H9 (cell line): ENCODE measurements around the gene RUNX2. TPM values are rescaled to one million over a fixed set of nuclear protein-coding genes. Genes with fewer than 3 reads are reported as not detected.

Experiments used
- DNase-seq: peaks from one replicate; pipeline ENCODE4 v3.0.0-alpha.2; 2017
- H2AFZ ChIP-seq: one replicate; pipeline ENCODE4 v1.6.1; 2013; ENCODE audit warnings: mild to moderate bottlenecking, low read length, control low read depth, moderate library complexity
- H2AK5ac ChIP-seq: 2 replicates; pipeline ENCODE4 v1.6.1; 2013; ENCODE audit warnings: low read length, control low read depth, mixed read lengths; ENCODE audit not compliant: insufficient read length
- H2BK120ac ChIP-seq: one replicate; pipeline ENCODE4 v1.6.1; 2013; ENCODE audit warnings: low read depth, mild to moderate bottlenecking, low read length, control low read depth, inconsistent platforms; ENCODE audit not compliant: poor library complexity, severe bottlenecking
- H2BK12ac ChIP-seq: 2 replicates; pipeline ENCODE4 v1.6.1; 2013; ENCODE audit warnings: low read length, control low read depth, mixed read lengths, low read depth; ENCODE audit not compliant: insufficient read length
- H2BK15ac ChIP-seq: 2 replicates; pipeline ENCODE4 v1.6.1; 2013; ENCODE audit warnings: low read depth, low read length, control low read depth
- H2BK20ac ChIP-seq: one replicate; pipeline ENCODE4 v1.6.1; 2013; ENCODE audit warnings: low read depth, mild to moderate bottlenecking, low read length, control low read depth, inconsistent platforms; ENCODE audit not compliant: poor library complexity, severe bottlenecking
- H2BK5ac ChIP-seq: 2 replicates; pipeline ENCODE4 v1.6.1; 2013; ENCODE audit warnings: low read length, control low read depth, mixed read lengths; ENCODE audit not compliant: insufficient read length
- H3K14ac ChIP-seq: 2 replicates; pipeline ENCODE4 v1.6.1; 2013; ENCODE audit warnings: low read length, control low read depth; ENCODE audit not compliant: insufficient read depth
- H3K18ac ChIP-seq: 2 replicates; pipeline ENCODE4 v1.6.1; 2013; ENCODE audit warnings: low read depth, mild to moderate bottlenecking, mixed read lengths, low read length, control low read depth; ENCODE audit not compliant: insufficient read length
- H3K23ac ChIP-seq: 2 replicates; pipeline ENCODE4 v1.6.1; 2013; ENCODE audit warnings: low read length, control low read depth, mixed read lengths, low read depth; ENCODE audit not compliant: insufficient read length
- H3K23me2 ChIP-seq: 2 replicates; pipeline ENCODE4 v1.6.1; 2013; ENCODE audit warnings: low read depth, mild to moderate bottlenecking, mixed read lengths, low read length, control low read depth; ENCODE audit not compliant: insufficient read length, poor library complexity, severe bottlenecking
- H3K27ac ChIP-seq: 2 replicates; pipeline ENCODE4 v1.5.1; 2013; ENCODE audit warnings: low read length, control low read depth, mixed read lengths, low read depth; ENCODE audit not compliant: insufficient read length
- H3K27me3 ChIP-seq: 2 replicates; pipeline ENCODE4 v1.6.1; 2013; ENCODE audit warnings: low read length, control low read depth, inconsistent platforms; ENCODE audit not compliant: insufficient read depth
- H3K4ac ChIP-seq: 2 replicates; pipeline ENCODE4 v1.6.1; 2013; ENCODE audit warnings: low read depth, mild to moderate bottlenecking, control low read depth, inconsistent platforms, low read length, moderate library complexity
- H3K4me1 ChIP-seq: 2 replicates; pipeline ENCODE4 v1.6.1; 2013; ENCODE audit warnings: low read length, control low read depth, inconsistent platforms; ENCODE audit not compliant: insufficient read depth
- H3K4me2 ChIP-seq: 2 replicates; pipeline ENCODE4 v1.6.1; 2013; ENCODE audit warnings: low read length, control low read depth, mixed read lengths; ENCODE audit not compliant: insufficient read length, insufficient read depth
- H3K56ac ChIP-seq: 2 replicates; pipeline ENCODE4 v1.6.1; 2013; ENCODE audit warnings: low read depth, mild to moderate bottlenecking, mixed read lengths, low read length, control low read depth; ENCODE audit not compliant: insufficient read length
- H3K79me1 ChIP-seq: 2 replicates; pipeline ENCODE4 v1.6.1; 2013; ENCODE audit warnings: low read depth, mild to moderate bottlenecking, moderate library complexity, low read length, control low read depth, inconsistent platforms; ENCODE audit not compliant: insufficient read depth, poor library complexity, severe bottlenecking
- H3K79me2 ChIP-seq: 2 replicates; pipeline ENCODE4 v1.6.1; 2013; ENCODE audit warnings: low read length, control low read depth, inconsistent platforms; ENCODE audit not compliant: insufficient read depth
- H3K9ac ChIP-seq: 2 replicates; pipeline ENCODE4 v1.6.1; 2013; ENCODE audit warnings: low read length, control low read depth, mixed read lengths; ENCODE audit not compliant: insufficient read length; ENCODE audit errors: extremely low read depth
- H3K9me3 ChIP-seq: one replicate; pipeline ENCODE4 v1.6.1; 2013; ENCODE audit warnings: low read depth, low read length, inconsistent platforms; ENCODE audit not compliant: control insufficient read depth
- H3T11ph ChIP-seq: one replicate; pipeline ENCODE4 v1.6.1; 2013; ENCODE audit warnings: mild to moderate bottlenecking, low read length, control low read depth, inconsistent platforms
- H4K20me1 ChIP-seq: one replicate; pipeline ENCODE4 v1.6.1; 2013; ENCODE audit not compliant: control insufficient read depth, insufficient read length, insufficient read depth
- H4K5ac ChIP-seq: 2 replicates; pipeline ENCODE4 v1.6.1; 2013; ENCODE audit warnings: low read depth, mild to moderate bottlenecking, mixed read lengths, low read length, control low read depth; ENCODE audit not compliant: insufficient read length
- H4K8ac ChIP-seq: replicated peaks from 2 replicates; pipeline ENCODE4 v1.6.1; 2013; ENCODE audit warnings: low read length, control low read depth, mixed read lengths, low read depth; ENCODE audit not compliant: insufficient read length
- H4K91ac ChIP-seq: 2 replicates; pipeline ENCODE4 v1.6.1; 2013; ENCODE audit warnings: low read depth, mild to moderate bottlenecking, moderate library complexity, mixed read lengths, low read length, control low read depth; ENCODE audit not compliant: insufficient read length
- H3K27ac Mint-ChIP-seq, 3 experiments: 2 replicates in 2 of 3; 3 replicates in 1 of 3; pipeline ENCODE4 v1.8.0; 2020 to 2021; ENCODE audit warnings: mixed read lengths in 3 of 3, mild to moderate bottlenecking in 1 of 3, moderate library complexity in 1 of 3
- H3K27me3 Mint-ChIP-seq: 2 replicates; pipeline ENCODE4 v1.8.0; 2021; ENCODE audit warnings: low read depth, mild to moderate bottlenecking, moderate library complexity, mixed read lengths
- H3K36me3 Mint-ChIP-seq, 3 experiments: 2 replicates in 2 of 3; 3 replicates in 1 of 3; pipeline ENCODE4 v1.8.0; 2020 to 2021; ENCODE audit warnings: low read depth in 3 of 3, mixed read lengths in 3 of 3; ENCODE audit not compliant: insufficient read depth in 1 of 3
- H3K4me1 Mint-ChIP-seq, 2 experiments: 2 replicates each; pipeline ENCODE4 v1.8.0; 2020; ENCODE audit warnings: mixed read lengths in 2 of 2
- H3K4me3 Mint-ChIP-seq, 2 experiments: 2 replicates in 1 of 2; 3 replicates in 1 of 2; pipeline ENCODE4 v1.8.0; 2020 to 2021; ENCODE audit warnings: mild to moderate bottlenecking in 2 of 2, mixed read lengths in 2 of 2, moderate library complexity in 1 of 2
- H3K9me3 Mint-ChIP-seq, 2 experiments: 2 replicates in 1 of 2; 3 replicates in 1 of 2; pipeline ENCODE4 v1.8.0; 2020; ENCODE audit warnings: mild to moderate bottlenecking in 2 of 2, mixed read lengths in 2 of 2, moderate library complexity in 1 of 2
- WGBS: extraction: QIAGEN DNeasy Blood & Tissue Kit; methylation state at CpG from one replicate; pipeline ENCODE4 v1.1.7; 2013; ENCODE audit warnings: missing lambda C conversion rate, low lambda C conversion rate, mixed read lengths; ENCODE audit not compliant: insufficient read length; ENCODE audit errors: extremely low coverage; 5-methylcytosine and 5-hydroxymethylcytosine counted together
- total RNA-seq: library from RNA; stranded (reverse); gene quantifications from 2 replicates; pipeline ENCODE4 v1.2.1, GENCODE V29; 2021
- TF ChIP-seq, protein P1 (sequence below): fragments of 200-600 bp; sonication (generic); conservative IDR thresholded peaks from 3 replicates; pipeline ENCODE4 v1.8.0; 2021; ENCODE audit warnings: antibody characterized with exemption, mild to moderate bottlenecking

Gene RUNX2
- total RNA-seq, 1 experiment from 2014 or later: 0.15 TPM

DNA sequence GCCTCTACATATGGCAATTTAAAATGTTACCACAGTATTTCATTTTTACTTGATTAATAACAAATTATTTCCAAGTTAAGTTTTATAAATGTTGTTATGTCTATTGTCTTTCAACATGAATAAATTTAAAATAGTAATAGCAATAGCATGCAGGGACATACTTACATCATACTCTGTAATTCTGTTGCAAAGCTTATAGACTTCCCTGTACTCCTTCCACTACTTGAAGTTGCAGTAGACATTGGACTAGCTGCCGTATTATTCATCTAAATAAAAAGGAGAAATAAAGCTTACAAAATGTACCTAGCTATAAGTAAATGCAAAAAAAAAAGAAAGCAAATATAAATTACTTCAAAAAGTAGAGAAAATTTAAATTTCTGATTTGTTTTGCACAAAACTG, 36.9 kb downstream of the RUNX2 start:
- no peak overlapping the region for H2BK120ac ChIP-seq
- no peak overlapping the region for H3K23ac ChIP-seq
- no peaks in the 10 kb centered on the region for H3K9me3 Mint-ChIP-seq

More for the DNA sequence above, 36.9 kb downstream of the RUNX2 start:
- no peak overlapping the region for H4K5ac ChIP-seq
- H2BK20ac ChIP-seq: no peak overlapping the region
- H3K9ac ChIP-seq: no peak overlapping the region
- no peaks in the 10 kb centered on the region for H3K4me1 ChIP-seq
- no peak for DNase-seq
- H3K27ac ChIP-seq: no peak overlapping the region
- no peak overlapping the region for H2BK15ac ChIP-seq
- no peak overlapping the region for H2BK12ac ChIP-seq
- Mint-ChIP-seq H3K4me1 (no peaks in the 10 kb centered on the region; a peak in 2 of 4 replicates), H3K36me3 (no peaks in the 10 kb centered on the region), H3K27ac (no peak overlapping the region), H3K4me3 (no peak overlapping the region), H3K27me3 (no peaks in the 10 kb centered on the region)
- H4K8ac ChIP-seq: no peak overlapping the region
- H3T11ph ChIP-seq: no peak overlapping the region
- H3K18ac ChIP-seq: no peak overlapping the region
- H2AK5ac ChIP-seq: no peak overlapping the region
- H4K91ac ChIP-seq: no peak overlapping the region
- no peak overlapping the region for H3K56ac ChIP-seq
- H4K20me1 ChIP-seq: no peaks in the 10 kb centered on the region
- H2AFZ ChIP-seq: no peak overlapping the region
- H3K23me2 ChIP-seq: no peaks in the 10 kb centered on the region
- no peak overlapping the region for H3K4ac ChIP-seq
- H3K4me2 ChIP-seq: no peak overlapping the region
- H2BK5ac ChIP-seq: no peak overlapping the region
- H3K79me2 ChIP-seq: no peaks in the 10 kb centered on the region; the same call in 1 of the 2 replicates
- no peaks in the 10 kb centered on the region for H3K79me1 ChIP-seq
- no peak overlapping the region for H3K14ac ChIP-seq
- no CpG with 5 or more reads among the region's 1 CpG for WGBS
- TF ChIP-seq, protein P1, sequence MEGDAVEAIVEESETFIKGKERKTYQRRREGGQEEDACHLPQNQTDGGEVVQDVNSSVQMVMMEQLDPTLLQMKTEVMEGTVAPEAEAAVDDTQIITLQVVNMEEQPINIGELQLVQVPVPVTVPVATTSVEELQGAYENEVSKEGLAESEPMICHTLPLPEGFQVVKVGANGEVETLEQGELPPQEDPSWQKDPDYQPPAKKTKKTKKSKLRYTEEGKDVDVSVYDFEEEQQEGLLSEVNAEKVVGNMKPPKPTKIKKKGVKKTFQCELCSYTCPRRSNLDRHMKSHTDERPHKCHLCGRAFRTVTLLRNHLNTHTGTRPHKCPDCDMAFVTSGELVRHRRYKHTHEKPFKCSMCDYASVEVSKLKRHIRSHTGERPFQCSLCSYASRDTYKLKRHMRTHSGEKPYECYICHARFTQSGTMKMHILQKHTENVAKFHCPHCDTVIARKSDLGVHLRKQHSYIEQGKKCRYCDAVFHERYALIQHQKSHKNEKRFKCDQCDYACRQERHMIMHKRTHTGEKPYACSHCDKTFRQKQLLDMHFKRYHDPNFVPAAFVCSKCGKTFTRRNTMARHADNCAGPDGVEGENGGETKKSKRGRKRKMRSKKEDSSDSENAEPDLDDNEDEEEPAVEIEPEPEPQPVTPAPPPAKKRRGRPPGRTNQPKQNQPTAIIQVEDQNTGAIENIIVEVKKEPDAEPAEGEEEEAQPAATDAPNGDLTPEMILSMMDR: no peak
- no peaks in the 10 kb centered on the region for H3K27me3 ChIP-seq
- H3K9me3 ChIP-seq: no peaks in the 10 kb centered on the region
